ENCODE data around the gene PCYT1B.

The PCYT1B gene

GRCh38 chrX:24515447-24515846 is 131.7 kb downstream of the PCYT1B start:
- no peak for DNase-seq

DNA sequence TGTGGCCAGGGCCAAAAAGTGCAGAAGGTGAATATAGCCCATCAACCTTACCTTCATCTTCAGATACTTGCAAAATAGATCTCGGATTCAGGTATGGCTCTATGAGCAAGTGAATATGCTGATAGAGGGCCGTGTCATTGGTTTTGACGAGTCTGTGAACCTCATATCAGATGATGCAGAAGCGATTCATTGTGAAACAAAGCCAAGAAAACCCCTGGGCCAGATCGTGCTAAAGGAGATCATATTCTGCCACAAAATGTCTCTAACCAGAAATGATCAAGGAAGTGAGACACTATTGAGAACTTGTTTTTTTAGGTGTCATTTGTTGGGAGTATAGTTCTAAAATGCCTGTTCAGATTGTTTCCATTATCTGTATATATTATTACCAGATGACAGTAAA is 133.7 kb downstream of the PCYT1B start:
- no peak for DNase-seq

GRCh38 chrX:24508375-24508774 is 138.8 kb downstream of the PCYT1B start:
- DNase-seq = no peak
